Chondrocyte (in vitro differentiated cells): ENCODE data around the gene STK16. TPM values are rescaled to one million over a fixed set of nuclear protein-coding genes. Genes with fewer than 3 reads are reported as not detected.

Experiments
- DNase-seq: peaks from one replicate; pipeline ENCODE4 v3.0.0; 2021; ENCODE audit warnings: mixed read lengths, low spot score
- H3K27ac Mint-ChIP-seq: one replicate; pipeline ENCODE4 v1.8.0; 2021; ENCODE audit warnings: mild to moderate bottlenecking, moderate library complexity, mixed read lengths; ENCODE audit not compliant: unreplicated experiment
- H3K27me3 Mint-ChIP-seq: 2 replicates; pipeline ENCODE4 v1.8.0; 2021; ENCODE audit warnings: low read depth, mixed read lengths
- H3K36me3 Mint-ChIP-seq: 2 replicates; pipeline ENCODE4 v1.8.0; 2021; ENCODE audit warnings: low read depth, mixed read lengths
- H3K4me1 Mint-ChIP-seq: 2 replicates; pipeline ENCODE4 v1.8.0; 2021; ENCODE audit warnings: low read depth, mild to moderate bottlenecking, mixed read lengths
- H3K4me3 Mint-ChIP-seq: one replicate; pipeline ENCODE4 v1.8.0; 2021; ENCODE audit warnings: mild to moderate bottlenecking, moderate library complexity, mixed read lengths; ENCODE audit not compliant: unreplicated experiment
- H3K9me3 Mint-ChIP-seq: 2 replicates; pipeline ENCODE4 v1.8.0; 2021; ENCODE audit warnings: low read depth, mixed read lengths
- CTCF ChIP-seq: fragments of 200-600 bp; sonication (generic); IDR thresholded peaks from 2 replicates; pipeline ENCODE4 v1.5.0; 2021; ENCODE audit warnings: antibody characterized with exemption, mild to moderate bottlenecking, moderate library complexity
- total RNA-seq: library from RNA; stranded (reverse); gene quantifications from 3 replicates; pipeline ENCODE4 v1.2.1, GENCODE V29; 2021

STK16 gene
- total RNA-seq, 1 donor from 2014 or later = 24.4 TPM

GRCh38 chr2:219220652-219221402, 24.5 kb upstream of the STK16 start:
- TF ChIP-seq CTCF = no peak
- H3K9me3 Mint-ChIP-seq = no peaks in the 10 kb centered on the region
- no peak overlapping the region for H3K4me3 Mint-ChIP-seq
- no peak for DNase-seq
- no peaks in the 10 kb centered on the region for H3K27me3 Mint-ChIP-seq
- H3K4me1 Mint-ChIP-seq = peaks cover 28% of the 10 kb centered on the region
- H3K27ac Mint-ChIP-seq = no peak overlapping the region
- peaks cover 18% of the 10 kb centered on the region for H3K36me3 Mint-ChIP-seq

GRCh38 chr2:219221957-219222518, 23.2 kb upstream of the STK16 start:
- no peak overlapping the region for H3K4me3 Mint-ChIP-seq
- H3K9me3 Mint-ChIP-seq = no peaks in the 10 kb centered on the region
- DNase-seq = no peak
- no peak overlapping the region for H3K27ac Mint-ChIP-seq
- H3K4me1 Mint-ChIP-seq = peaks cover 26% of the 10 kb centered on the region
- TF ChIP-seq CTCF = no peak
- peaks cover 21% of the 10 kb centered on the region for H3K36me3 Mint-ChIP-seq
- no peaks in the 10 kb centered on the region for H3K27me3 Mint-ChIP-seq

- Mint-ChIP-seq H3K4me1 (peaks cover 35% of the 10 kb centered on the region), H3K27ac (no peak overlapping the region), H3K4me3 (no peak overlapping the region), H3K9me3 (no peaks in the 10 kb centered on the region), H3K27me3 (no peaks in the 10 kb centered on the region), H3K36me3 (peaks cover 21% of the 10 kb centered on the region)
- no peak for DNase-seq
- no peak for TF ChIP-seq CTCF
These were observed 21.3 kb upstream of the STK16 start for GRCh38 chr2:219223831-219224610.

- Mint-ChIP-seq H3K4me1 (peaks cover 24% of the 10 kb centered on the region), H3K4me3 (no peak overlapping the region), H3K9me3 (no peaks in the 10 kb centered on the region), H3K36me3 (peaks cover 21% of the 10 kb centered on the region), H3K27me3 (no peaks in the 10 kb centered on the region), H3K27ac (no peak overlapping the region)
- TF ChIP-seq CTCF = no peak
- no peak for DNase-seq
These were observed 19.9 kb upstream of the STK16 start for GRCh38 chr2:219225350-219225749.
